GM23338 (cell line): ENCODE data around the gene MYH14. TPM values are rescaled to one million over a fixed set of nuclear protein-coding genes. Genes with fewer than 3 reads are reported as not detected.

Experiments used
- ATAC-seq: fragments of 200-7000 bp; cut with Tn5 transposase; 3 replicates; pipeline ENCODE4 v1.9.1; 2020
- DNase-seq: peaks from one replicate; pipeline ENCODE4 v3.0.0-alpha.2; 2015; ENCODE audit warnings: low spot score
- H2AFZ ChIP-seq: fragments of 200-600 bp; sonication (generic); 2 replicates; pipeline ENCODE4 v1.8.0; 2016; ENCODE audit warnings: antibody characterized with exemption, mild to moderate bottlenecking, moderate library complexity
- H3F3A ChIP-seq: fragments of 200-600 bp; sonication (generic); replicated peaks from 2 replicates; pipeline ENCODE4 v1.8.0; 2017; ENCODE audit warnings: antibody characterized with exemption, mixed run types, low read depth
- H3K27ac ChIP-seq: fragments of 200-600 bp; sonication (generic); 2 replicates; pipeline ENCODE4 v1.6.1; 2016; ENCODE audit warnings: low read depth
- H3K27me3 ChIP-seq: fragments of 200-600 bp; sonication (generic); 2 replicates; pipeline ENCODE4 v1.8.0; 2016; ENCODE audit warnings: mild to moderate bottlenecking, mixed run types, moderate library complexity; ENCODE audit not compliant: insufficient read depth
- H3K36me3 ChIP-seq: fragments of 200-600 bp; sonication (generic); 2 replicates; pipeline ENCODE4 v1.8.0; 2016; ENCODE audit warnings: mild to moderate bottlenecking; ENCODE audit not compliant: insufficient read depth
- H3K4me1 ChIP-seq: fragments of 200-600 bp; sonication (generic); 2 replicates; pipeline ENCODE4 v1.8.0; 2016; ENCODE audit warnings: mild to moderate bottlenecking, moderate library complexity; ENCODE audit not compliant: insufficient read depth
- H3K4me2 ChIP-seq: fragments of 200-600 bp; sonication (generic); 2 replicates; pipeline ENCODE4 v1.7.1; 2017; ENCODE audit warnings: mixed run types
- H3K4me3 ChIP-seq: fragments of 200-600 bp; sonication (generic); 2 replicates; pipeline ENCODE4 v1.6.1; 2016; ENCODE audit warnings: mixed run types
- H3K79me2 ChIP-seq: fragments of 200-600 bp; sonication (generic); replicated peaks from 2 replicates; pipeline ENCODE4 v1.8.0; 2017; ENCODE audit warnings: mild to moderate bottlenecking; ENCODE audit not compliant: insufficient read depth
- H3K9me2 ChIP-seq: fragments of 200-600 bp; sonication (generic); 2 replicates; pipeline ENCODE4 v1.8.0; 2017; ENCODE audit not compliant: insufficient read depth
- H4K20me1 ChIP-seq: fragments of 200-600 bp; sonication (generic); replicated peaks from 2 replicates; pipeline ENCODE4 v1.8.0; 2017; ENCODE audit warnings: mild to moderate bottlenecking; ENCODE audit not compliant: insufficient read depth
- H3K27ac Mint-ChIP-seq: 2 replicates; pipeline ENCODE4 v1.8.0; 2020; ENCODE audit warnings: inconsistent platforms, mild to moderate bottlenecking, moderate library complexity, mixed read lengths
- H3K27me3 Mint-ChIP-seq: 3 replicates; pipeline ENCODE4 v1.8.0; 2022; ENCODE audit warnings: low read depth, mild to moderate bottlenecking, moderate library complexity, mixed read lengths, inconsistent platforms; ENCODE audit not compliant: insufficient read depth, poor library complexity
- H3K36me3 Mint-ChIP-seq: 3 replicates; pipeline ENCODE4 v1.8.0; 2021; ENCODE audit warnings: low read depth, mild to moderate bottlenecking, inconsistent platforms, moderate library complexity, mixed read lengths
- H3K4me1 Mint-ChIP-seq: 3 replicates; pipeline ENCODE4 v1.8.0; 2020; ENCODE audit warnings: mild to moderate bottlenecking, inconsistent platforms, mixed read lengths
- H3K4me3 Mint-ChIP-seq: 3 replicates; pipeline ENCODE4 v1.8.0; 2021; ENCODE audit warnings: moderate library complexity, mild to moderate bottlenecking, inconsistent platforms, mixed read lengths
- H3K9me3 Mint-ChIP-seq: 3 replicates; pipeline ENCODE4 v1.8.0; 2020; ENCODE audit warnings: moderate library complexity, mild to moderate bottlenecking, inconsistent platforms, mixed read lengths
- POLR2AphosphoS5 ChIP-seq: IDR thresholded peaks from 2 replicates; pipeline ENCODE4 v1.6.1; 2016; ENCODE audit warnings: antibody characterized with exemption, low read depth
- ZNF331 ChIP-seq: fragments of 250-450 bp; sonication (Bioruptor Pico); IDR thresholded peaks from 2 replicates; pipeline ENCODE4 v1.5.0; 2020; ENCODE audit warnings: low read depth, mild to moderate bottlenecking, moderate library complexity
- polyA plus RNA-seq: library from polyadenylated mRNA; unstranded; fragments of >200 nt; fragmentation: Nextera tagmentation; extraction: Ambion mirVana; gene quantifications from 2 replicates; pipeline ENCODE4 v1.2.1, GENCODE V29; 2016
- total RNA-seq: library from RNA; depleted of rRNA; stranded (reverse); fragments of >200 nt; shearing (Covaris generic); gene quantifications from 2 replicates; pipeline ENCODE4 v1.2.3, GENCODE V29; 2014
- TF ChIP-seq, protein P1 (sequence below): fragments of 250-450 bp; sonication (Bioruptor Pico); IDR thresholded peaks from 2 replicates; pipeline ENCODE4 v1.5.0; 2020; ENCODE audit warnings: mild to moderate bottlenecking, moderate library complexity

The MYH14 gene
- total and polyA plus RNA-seq, 2 experiments from 2014 or later: 25.5 to 27.5 TPM

DNA sequence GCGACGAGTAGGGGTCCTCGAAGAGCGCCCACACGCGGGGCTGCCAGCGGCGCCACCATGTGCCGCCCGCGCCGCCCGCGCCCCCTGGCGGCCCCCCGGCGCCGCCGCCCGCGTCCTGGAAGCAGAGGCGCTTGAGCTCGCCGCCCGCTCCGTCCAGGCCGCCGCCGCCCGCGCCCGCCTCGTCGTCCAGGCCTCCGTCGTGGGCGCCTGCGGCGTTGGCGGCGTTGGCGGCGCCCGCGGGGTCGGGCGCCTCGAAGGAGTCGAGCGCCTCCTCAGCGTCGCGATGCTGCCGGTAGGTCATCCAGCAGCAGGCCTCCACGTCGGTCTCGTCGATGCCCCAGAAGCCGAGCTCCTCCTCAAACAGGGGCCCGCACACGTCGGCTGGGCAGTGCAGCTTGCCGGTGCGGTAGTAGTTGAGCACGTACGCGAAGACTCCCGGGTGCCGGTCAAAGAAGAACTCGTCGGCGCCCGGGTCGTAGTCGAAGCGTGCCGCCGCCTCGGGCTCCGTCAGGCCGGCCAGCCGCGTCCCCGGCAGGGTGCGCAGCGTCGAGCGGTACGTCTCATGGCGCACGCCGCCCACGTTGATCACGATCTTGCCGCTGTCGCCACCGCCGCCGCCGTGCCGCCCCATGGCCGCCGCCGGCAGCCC, 124.9 kb downstream of the MYH14 start (continued):
- TF ChIP-seq, protein P1, sequence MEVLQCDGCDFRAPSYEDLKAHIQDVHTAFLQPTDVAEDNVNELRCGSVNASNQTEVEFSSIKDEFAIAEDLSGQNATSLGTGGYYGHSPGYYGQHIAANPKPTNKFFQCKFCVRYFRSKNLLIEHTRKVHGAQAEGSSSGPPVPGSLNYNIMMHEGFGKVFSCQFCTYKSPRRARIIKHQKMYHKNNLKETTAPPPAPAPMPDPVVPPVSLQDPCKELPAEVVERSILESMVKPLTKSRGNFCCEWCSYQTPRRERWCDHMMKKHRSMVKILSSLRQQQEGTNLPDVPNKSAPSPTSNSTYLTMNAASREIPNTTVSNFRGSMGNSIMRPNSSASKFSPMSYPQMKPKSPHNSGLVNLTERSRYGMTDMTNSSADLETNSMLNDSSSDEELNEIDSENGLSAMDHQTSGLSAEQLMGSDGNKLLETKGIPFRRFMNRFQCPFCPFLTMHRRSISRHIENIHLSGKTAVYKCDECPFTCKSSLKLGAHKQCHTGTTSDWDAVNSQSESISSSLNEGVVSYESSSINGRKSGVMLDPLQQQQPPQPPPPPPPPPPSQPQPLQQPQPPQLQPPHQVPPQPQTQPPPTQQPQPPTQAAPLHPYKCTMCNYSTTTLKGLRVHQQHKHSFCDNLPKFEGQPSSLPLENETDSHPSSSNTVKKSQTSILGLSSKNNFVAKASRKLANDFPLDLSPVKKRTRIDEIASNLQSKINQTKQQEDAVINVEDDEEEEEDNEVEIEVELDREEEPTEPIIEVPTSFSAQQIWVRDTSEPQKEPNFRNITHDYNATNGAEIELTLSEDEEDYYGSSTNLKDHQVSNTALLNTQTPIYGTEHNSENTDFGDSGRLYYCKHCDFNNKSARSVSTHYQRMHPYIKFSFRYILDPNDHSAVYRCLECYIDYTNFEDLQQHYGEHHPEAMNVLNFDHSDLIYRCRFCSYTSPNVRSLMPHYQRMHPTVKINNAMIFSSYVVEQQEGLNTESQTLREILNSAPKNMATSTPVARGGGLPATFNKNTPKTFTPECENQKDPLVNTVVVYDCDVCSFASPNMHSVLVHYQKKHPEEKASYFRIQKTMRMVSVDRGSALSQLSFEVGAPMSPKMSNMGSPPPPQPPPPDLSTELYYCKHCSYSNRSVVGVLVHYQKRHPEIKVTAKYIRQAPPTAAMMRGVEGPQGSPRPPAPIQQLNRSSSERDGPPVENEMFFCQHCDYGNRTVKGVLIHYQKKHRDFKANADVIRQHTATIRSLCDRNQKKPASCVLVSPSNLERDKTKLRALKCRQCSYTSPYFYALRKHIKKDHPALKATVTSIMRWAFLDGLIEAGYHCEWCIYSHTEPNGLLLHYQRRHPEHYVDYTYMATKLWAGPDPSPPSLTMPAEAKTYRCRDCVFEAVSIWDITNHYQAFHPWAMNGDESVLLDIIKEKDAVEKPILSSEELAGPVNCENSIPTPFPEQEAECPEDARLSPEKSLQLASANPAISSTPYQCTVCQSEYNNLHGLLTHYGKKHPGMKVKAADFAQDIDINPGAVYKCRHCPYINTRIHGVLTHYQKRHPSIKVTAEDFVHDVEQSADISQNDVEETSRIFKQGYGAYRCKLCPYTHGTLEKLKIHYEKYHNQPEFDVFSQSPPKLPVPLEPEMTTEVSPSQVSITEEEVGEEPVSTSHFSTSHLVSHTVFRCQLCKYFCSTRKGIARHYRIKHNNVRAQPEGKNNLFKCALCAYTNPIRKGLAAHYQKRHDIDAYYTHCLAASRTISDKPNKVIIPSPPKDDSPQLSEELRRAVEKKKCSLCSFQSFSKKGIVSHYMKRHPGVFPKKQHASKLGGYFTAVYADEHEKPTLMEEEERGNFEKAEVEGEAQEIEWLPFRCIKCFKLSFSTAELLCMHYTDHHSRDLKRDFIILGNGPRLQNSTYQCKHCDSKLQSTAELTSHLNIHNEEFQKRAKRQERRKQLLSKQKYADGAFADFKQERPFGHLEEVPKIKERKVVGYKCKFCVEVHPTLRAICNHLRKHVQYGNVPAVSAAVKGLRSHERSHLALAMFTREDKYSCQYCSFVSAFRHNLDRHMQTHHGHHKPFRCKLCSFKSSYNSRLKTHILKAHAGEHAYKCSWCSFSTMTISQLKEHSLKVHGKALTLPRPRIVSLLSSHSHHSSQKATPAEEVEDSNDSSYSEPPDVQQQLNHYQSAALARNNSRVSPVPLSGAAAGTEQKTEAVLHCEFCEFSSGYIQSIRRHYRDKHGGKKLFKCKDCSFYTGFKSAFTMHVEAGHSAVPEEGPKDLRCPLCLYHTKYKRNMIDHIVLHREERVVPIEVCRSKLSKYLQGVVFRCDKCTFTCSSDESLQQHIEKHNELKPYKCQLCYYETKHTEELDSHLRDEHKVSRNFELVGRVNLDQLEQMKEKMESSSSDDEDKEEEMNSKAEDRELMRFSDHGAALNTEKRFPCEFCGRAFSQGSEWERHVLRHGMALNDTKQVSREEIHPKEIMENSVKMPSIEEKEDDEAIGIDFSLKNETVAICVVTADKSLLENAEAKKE (CRISPR knock-in tag): no peak
- no peak for TF ChIP-seq POLR2AphosphoS5

DNA sequence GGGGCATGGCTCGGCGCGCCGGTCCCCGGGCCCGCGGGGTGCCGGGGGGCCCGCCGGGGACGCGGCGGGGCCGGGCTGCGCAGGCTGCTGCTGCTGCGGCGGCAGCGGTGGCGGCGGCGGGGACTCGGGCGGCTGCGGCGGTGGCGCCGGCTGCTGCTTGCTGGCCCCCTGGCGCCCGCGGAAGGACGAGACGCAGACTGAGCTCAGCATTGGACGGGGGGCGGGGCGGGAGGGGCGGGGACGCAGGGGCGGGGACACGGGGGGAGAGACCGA, 125.4 kb downstream of the MYH14 start:
- no peak overlapping the region; the same call in 1 of the 2 replicates for H3K4me3 ChIP-seq
- DNase-seq: no peak
- Mint-ChIP-seq H3K4me3 (no peak overlapping the region), H3K27ac (no peak overlapping the region), H3K9me3 (peaks cover 80% of the 10 kb centered on the region), H3K36me3 (peaks cover 52% of the 10 kb centered on the region), H3K4me1 (no peaks in the 10 kb centered on the region), H3K27me3 (peaks cover 22% of the 10 kb centered on the region)
- no peaks in the 10 kb centered on the region for H3K9me2 ChIP-seq
- peaks cover 35% of the 10 kb centered on the region for H3K4me1 ChIP-seq
- peaks cover 17% of the 10 kb centered on the region; the same call in 1 of the 2 replicates for H4K20me1 ChIP-seq
- TF ChIP-seq ZNF331 (CRISPR knock-in tag): no peak
- 0 out of 2 replicates have a peak, but pooled peaks have one; percentile 28 for TF ChIP-seq POLR2AphosphoS5
- no peak overlapping the region; the same call in 1 of the 2 replicates for H3K4me2 ChIP-seq
- H3F3A ChIP-seq: peaks cover 24% of the 10 kb centered on the region
- no peak overlapping the region for H3K27ac ChIP-seq
- no peak overlapping the region for H2AFZ ChIP-seq
- peaks cover 16% of the 10 kb centered on the region for H3K79me2 ChIP-seq
- H3K36me3 ChIP-seq: no peaks in the 10 kb centered on the region
- peaks cover 25% of the 10 kb centered on the region for H3K27me3 ChIP-seq
- ATAC-seq: no peak
